Smooth muscle cell (in vitro differentiated cells): ENCODE measurements around the gene KCNH1. TPM values are rescaled to one million over a fixed set of nuclear protein-coding genes. Genes with fewer than 3 reads are reported as not detected.

Source experiments
- DNase-seq: peaks from one replicate; lab custom pipeline; 2025; ENCODE audit not compliant: unreplicated experiment; lab: John Stamatoyannopoulos, UW
- H2AFZ ChIP-seq: fragments of 200-600 bp; sonication (generic); 2 replicates; pipeline ENCODE4 v1.6.0; 2016; ENCODE audit warnings: antibody characterized with exemption, low read depth, mild to moderate bottlenecking
- H3F3A ChIP-seq: fragments of 200-600 bp; sonication (generic); 2 replicates; pipeline ENCODE4 v1.6.0; 2017; ENCODE audit warnings: antibody characterized with exemption, low read depth
- H3K27ac ChIP-seq: fragments of 200-600 bp; sonication (generic); 2 replicates; pipeline ENCODE4 v1.5.1; 2016; ENCODE audit warnings: low read depth, mild to moderate bottlenecking
- H3K27me3 ChIP-seq: fragments of 200-600 bp; sonication (generic); 2 replicates; pipeline ENCODE4 v1.6.1; 2016; ENCODE audit warnings: low read depth, mild to moderate bottlenecking
- H3K36me3 ChIP-seq: fragments of 200-600 bp; sonication (generic); 2 replicates; pipeline ENCODE4 v1.5.1; 2016; ENCODE audit warnings: low read depth
- H3K4me1 ChIP-seq: fragments of 200-600 bp; sonication (generic); 2 replicates; pipeline ENCODE4 v1.5.1; 2016; ENCODE audit warnings: low read depth
- H3K4me2 ChIP-seq: fragments of 200-600 bp; sonication (generic); 2 replicates; pipeline ENCODE4 v1.6.0; 2016; ENCODE audit warnings: mild to moderate bottlenecking
- H3K4me3 ChIP-seq: fragments of 200-600 bp; sonication (generic); 2 replicates; pipeline ENCODE4 v1.5.1; 2016; ENCODE audit warnings: mild to moderate bottlenecking
- H3K79me2 ChIP-seq: fragments of 200-600 bp; sonication (generic); 2 replicates; pipeline ENCODE4 v1.6.0; 2016; ENCODE audit warnings: low read depth, mild to moderate bottlenecking
- H3K9ac ChIP-seq: fragments of 200-600 bp; sonication (generic); 2 replicates; pipeline ENCODE4 v1.6.0; 2016; ENCODE audit warnings: low read depth
- H3K9me3 ChIP-seq: fragments of 200-600 bp; sonication (generic); replicated peaks from 2 replicates; pipeline ENCODE4 v1.5.1; 2016; ENCODE audit warnings: low read depth
- H4K20me1 ChIP-seq: fragments of 200-600 bp; sonication (generic); 2 replicates; pipeline ENCODE4 v1.6.0; 2016; ENCODE audit warnings: low read depth
- WGBS: methylation state at CpG from one replicate; pipeline ENCODE4 v1.1.7; 2016; ENCODE audit warnings: low lambda C conversion rate; 5-methylcytosine and 5-hydroxymethylcytosine counted together
- polyA plus RNA-seq: library from polyadenylated mRNA; unstranded; fragments of >200 nt; fragmentation: Nextera tagmentation; extraction: Ambion mirVana; gene quantifications from 2 replicates; pipeline ENCODE4 v1.2.1, GENCODE V29; 2016
- total RNA-seq: library from RNA; depleted of rRNA; stranded (reverse); fragments of >200 nt; gene quantifications from 2 replicates; pipeline ENCODE4 v1.2.3, GENCODE V29; 2014
- TF ChIP-seq, protein P1 (sequence below): fragments of 200-600 bp; sonication (generic); IDR thresholded peaks from 2 replicates; pipeline ENCODE4 v1.5.1; 2017; ENCODE audit warnings: borderline replicate concordance, mild to moderate bottlenecking, antibody characterized with exemption; ENCODE audit not compliant: insufficient read depth, poor library complexity, severe bottlenecking

Gene KCNH1
- total and polyA plus RNA-seq, 2 experiments from 2014 or later: 0.30 to 1.9 TPM

DNA sequence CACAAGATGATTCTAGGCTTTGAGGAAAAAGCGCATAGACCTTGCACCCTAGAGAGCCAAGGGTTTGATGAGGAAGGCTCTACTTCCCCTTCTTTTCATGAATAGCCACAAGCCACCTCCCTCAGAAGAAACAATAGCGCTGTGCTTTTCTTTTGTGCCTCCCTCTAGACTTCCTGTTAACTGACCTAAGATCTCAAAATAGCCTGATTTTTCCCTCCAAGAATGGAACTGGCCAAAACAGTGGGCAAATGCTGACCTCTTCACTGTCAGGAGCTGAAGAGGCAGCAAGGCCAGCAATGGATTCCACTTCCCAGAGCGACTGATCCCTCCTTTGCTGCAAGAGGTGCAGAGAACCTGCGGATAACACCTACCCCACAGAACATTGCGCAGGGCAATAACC lies 362.8 kb downstream of the KCNH1 start:
- Histone ChIP-seq H3K4me3 (no peak overlapping the region), H3K9me3 (no peaks in the 10 kb centered on the region), H3K27me3 (no peaks in the 10 kb centered on the region), H3F3A (no peaks in the 10 kb centered on the region), H3K36me3 (no peaks in the 10 kb centered on the region), H3K4me1 (no peaks in the 10 kb centered on the region), H3K4me2 (no peak overlapping the region), H3K27ac (no peak overlapping the region), H2AFZ (no peak overlapping the region), H3K79me2 (no peaks in the 10 kb centered on the region), H3K9ac (no peak overlapping the region), H4K20me1 (no peaks in the 10 kb centered on the region)
- 97% methylated on average over 5 of the region's 5 CpGs for WGBS
- TF ChIP-seq, protein P1, sequence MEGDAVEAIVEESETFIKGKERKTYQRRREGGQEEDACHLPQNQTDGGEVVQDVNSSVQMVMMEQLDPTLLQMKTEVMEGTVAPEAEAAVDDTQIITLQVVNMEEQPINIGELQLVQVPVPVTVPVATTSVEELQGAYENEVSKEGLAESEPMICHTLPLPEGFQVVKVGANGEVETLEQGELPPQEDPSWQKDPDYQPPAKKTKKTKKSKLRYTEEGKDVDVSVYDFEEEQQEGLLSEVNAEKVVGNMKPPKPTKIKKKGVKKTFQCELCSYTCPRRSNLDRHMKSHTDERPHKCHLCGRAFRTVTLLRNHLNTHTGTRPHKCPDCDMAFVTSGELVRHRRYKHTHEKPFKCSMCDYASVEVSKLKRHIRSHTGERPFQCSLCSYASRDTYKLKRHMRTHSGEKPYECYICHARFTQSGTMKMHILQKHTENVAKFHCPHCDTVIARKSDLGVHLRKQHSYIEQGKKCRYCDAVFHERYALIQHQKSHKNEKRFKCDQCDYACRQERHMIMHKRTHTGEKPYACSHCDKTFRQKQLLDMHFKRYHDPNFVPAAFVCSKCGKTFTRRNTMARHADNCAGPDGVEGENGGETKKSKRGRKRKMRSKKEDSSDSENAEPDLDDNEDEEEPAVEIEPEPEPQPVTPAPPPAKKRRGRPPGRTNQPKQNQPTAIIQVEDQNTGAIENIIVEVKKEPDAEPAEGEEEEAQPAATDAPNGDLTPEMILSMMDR: no peak
- no peak for DNase-seq

DNA sequence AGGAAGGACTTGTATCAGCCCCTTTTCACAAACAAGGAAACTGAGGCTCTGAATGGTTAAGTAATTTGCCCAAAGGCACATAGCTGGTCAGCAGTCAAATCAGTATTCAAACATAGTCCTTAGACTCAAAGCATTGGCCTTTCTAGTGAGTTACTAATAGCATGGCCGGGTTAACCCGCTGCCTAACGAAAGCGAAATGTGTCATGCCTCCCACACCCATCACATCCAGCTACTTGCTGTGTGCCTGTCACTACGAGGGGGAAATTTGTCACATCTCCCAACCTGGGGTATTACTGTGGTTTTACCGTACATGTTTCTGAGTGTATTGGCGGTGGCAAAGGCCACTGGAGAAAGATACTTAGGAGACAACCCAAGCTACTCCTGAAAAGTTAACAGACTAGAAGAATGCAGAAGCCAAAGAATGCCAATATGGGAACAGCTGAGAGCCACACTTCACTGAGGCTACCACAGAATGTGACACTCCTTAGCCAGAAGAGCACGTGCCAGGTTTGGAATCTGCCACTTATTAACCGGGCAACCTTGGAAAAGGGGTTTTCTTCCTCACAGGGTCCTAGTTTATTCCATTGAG lies 363.5 kb downstream of the KCNH1 start:
- Histone ChIP-seq H3K9ac (no peak overlapping the region), H3K4me1 (no peaks in the 10 kb centered on the region), H3K79me2 (no peaks in the 10 kb centered on the region), H3K9me3 (no peaks in the 10 kb centered on the region), H4K20me1 (no peaks in the 10 kb centered on the region), H3F3A (no peaks in the 10 kb centered on the region), H3K27me3 (no peaks in the 10 kb centered on the region), H2AFZ (no peak overlapping the region), H3K36me3 (no peaks in the 10 kb centered on the region), H3K4me3 (no peak overlapping the region), H3K27ac (no peak overlapping the region), H3K4me2 (no peak overlapping the region)
- 90% methylated on average over 9 of the region's 9 CpGs for WGBS
- no peak for DNase-seq
- TF ChIP-seq, protein P1: no peak

DNA sequence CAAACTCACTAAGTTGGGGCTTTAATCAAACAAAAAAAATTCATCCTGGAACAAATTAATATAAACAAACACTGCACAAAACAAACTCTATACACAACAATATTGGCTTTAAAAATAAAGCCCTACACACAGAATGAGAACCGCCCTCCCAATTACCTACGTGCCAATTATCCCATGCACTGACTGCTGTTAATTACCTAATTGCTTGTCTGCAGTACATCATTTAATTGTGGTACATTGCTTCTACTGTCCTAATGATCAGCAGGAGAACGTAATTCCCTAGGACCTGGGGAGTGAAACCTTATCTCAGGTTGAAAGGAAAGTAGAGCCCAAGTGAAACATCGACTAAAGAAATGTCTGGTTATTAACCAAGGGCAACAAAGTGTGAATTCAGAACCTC lies 364.5 kb downstream of the KCNH1 start:
- H3K79me2 ChIP-seq: no peaks in the 10 kb centered on the region
- no peaks in the 10 kb centered on the region for H3F3A ChIP-seq
- no peak overlapping the region for H3K4me2 ChIP-seq
- no peaks in the 10 kb centered on the region for H3K36me3 ChIP-seq
- no peak overlapping the region for H3K4me3 ChIP-seq
- no peaks in the 10 kb centered on the region for H3K27me3 ChIP-seq
- 68% methylated on average over 4 of the region's 4 CpGs for WGBS
- H3K27ac ChIP-seq: no peak overlapping the region
- H3K9me3 ChIP-seq: no peaks in the 10 kb centered on the region
- H2AFZ ChIP-seq: no peak overlapping the region
- no peak overlapping the region for H3K9ac ChIP-seq
- TF ChIP-seq, protein P1: no peak
- DNase-seq: no peak
- H4K20me1 ChIP-seq: no peaks in the 10 kb centered on the region
- H3K4me1 ChIP-seq: no peaks in the 10 kb centered on the region

DNA sequence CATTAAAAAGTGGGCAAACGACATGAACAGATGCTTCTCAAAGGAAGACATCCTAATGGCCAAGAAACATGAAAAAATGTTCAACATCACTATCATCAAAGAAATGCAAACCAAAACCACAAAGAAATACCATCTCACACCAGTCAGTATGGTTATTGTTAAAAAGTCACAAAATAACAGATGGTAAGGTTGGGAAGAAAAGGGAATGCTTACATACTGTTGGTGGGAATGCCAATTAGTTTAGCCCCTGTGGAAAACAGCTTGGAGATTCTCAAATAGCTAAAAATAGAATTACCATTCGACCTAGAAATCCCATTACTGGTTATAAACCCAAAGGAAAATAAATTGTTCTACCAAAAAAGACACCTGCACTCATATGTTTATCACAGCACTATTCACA lies 369.4 kb downstream of the KCNH1 start:
- no peaks in the 10 kb centered on the region for H3F3A ChIP-seq
- no peaks in the 10 kb centered on the region for H3K27me3 ChIP-seq
- H2AFZ ChIP-seq: no peak overlapping the region
- no peaks in the 10 kb centered on the region for H3K36me3 ChIP-seq
- H4K20me1 ChIP-seq: no peaks in the 10 kb centered on the region
- no peaks in the 10 kb centered on the region for H3K79me2 ChIP-seq
- no peak overlapping the region for H3K4me2 ChIP-seq
- 50% methylated on average over 2 of the region's 2 CpGs for WGBS
- H3K9me3 ChIP-seq: no peaks in the 10 kb centered on the region
- H3K27ac ChIP-seq: no peak overlapping the region
- no peaks in the 10 kb centered on the region for H3K4me1 ChIP-seq
- H3K9ac ChIP-seq: no peak overlapping the region
- H3K4me3 ChIP-seq: no peak overlapping the region
- no peak for DNase-seq
- TF ChIP-seq, protein P1: no peak
